ENCODE measurements around the gene MTMR12.
"Not testable (repeated sequence)": the region's sequence is repeated elsewhere in the genome, so short reads cannot be mapped to it uniquely, and the experiment has no call there.

The MTMR12 gene

GRCh38 chr5:32281378-32282133 lies 31.2 kb downstream of the MTMR12 start:
- not testable (repeated sequence) for DNase-seq (ENCODE audit: low spot score); H2BK12ac ChIP-seq (ENCODE audit: low read length); H2AFZ ChIP-seq (ENCODE audit: low read length); H2BK5ac ChIP-seq (ENCODE audit: low read length); H3K4me2 ChIP-seq (ENCODE audit: insufficient read depth, low read length, poor library complexity, severe bottlenecking); H3K27me3 ChIP-seq (ENCODE audit: control insufficient read depth in 3 of 3, insufficient read depth in 3 of 3, low read depth in 1 of 3, low read length in 3 of 3); H4K8ac ChIP-seq (ENCODE audit: low read depth, low read length); H3K9me3 ChIP-seq (replicated peaks in 1 of 2; ENCODE audit: control insufficient read depth in 2 of 2, insufficient read depth in 1 of 2, low read depth in 1 of 2, low read length in 2 of 2); H2AK5ac ChIP-seq (ENCODE audit: low read depth, low read length); H3K23ac ChIP-seq (ENCODE audit: low read depth, low read length, poor library complexity); H3K14ac ChIP-seq (ENCODE audit: low read length); H3K79me1 ChIP-seq (ENCODE audit: low read depth, low read length); H3K27ac ChIP-seq (replicated peaks; ENCODE audit: low read length); H4K91ac ChIP-seq (ENCODE audit: low read depth, low read length, poor library complexity); H3K4me3 ChIP-seq (ENCODE audit: low read length in 2 of 2); H3K9ac ChIP-seq (ENCODE audit: low read depth, low read length, poor library complexity); H3K4me1 ChIP-seq (ENCODE audit: control insufficient read depth in 2 of 2, insufficient read depth in 1 of 2, low read depth in 1 of 2, low read length in 2 of 2); H2BK120ac ChIP-seq (ENCODE audit: low read depth, low read length); H2BK15ac ChIP-seq (ENCODE audit: low read length); H3K4ac ChIP-seq (ENCODE audit: low read length); H3K18ac ChIP-seq (ENCODE audit: low read length)
- no CpG with 5 or more reads among the region's 11 CpGs for WGBS, 2 donors (ENCODE audit: extremely low coverage in 2 of 2, insufficient read length in 2 of 2, insufficient replicate concordance in 1 of 2)
- H3K36me3 ChIP-seq (replicated peaks in 1 of 2; ENCODE audit: control insufficient read depth in 2 of 2, insufficient read depth in 2 of 2, low read length in 2 of 2): peaks cover 0 to 24% of the 10 kb centered on the region in 2 donors

GRCh38 chr5:32280656-32281081 lies 32.1 kb downstream of the MTMR12 start:
- Histone ChIP-seq H2BK15ac (ENCODE audit: low read length) (no peak overlapping the region), H3K27me3 (ENCODE audit: control insufficient read depth in 3 of 3, insufficient read depth in 3 of 3, low read depth in 1 of 3, low read length in 3 of 3) (no peaks in the 10 kb centered on the region), H3K23ac (ENCODE audit: low read depth, low read length, poor library complexity) (no peak overlapping the region), H3K4me1 (ENCODE audit: control insufficient read depth in 2 of 2, insufficient read depth in 1 of 2, low read depth in 1 of 2, low read length in 2 of 2) (peaks cover 3 to 11% of the 10 kb centered on the region in 2 donors), H4K91ac (ENCODE audit: low read depth, low read length, poor library complexity) (no peak overlapping the region), H3K4me3 (ENCODE audit: low read length in 2 of 2) (no peak overlapping the region), H3K18ac (ENCODE audit: low read length) (no peak overlapping the region), H2AFZ (ENCODE audit: low read length) (no peak overlapping the region), H2AK5ac (ENCODE audit: low read depth, low read length) (no peak overlapping the region), H3K4me2 (ENCODE audit: insufficient read depth, low read length, poor library complexity, severe bottlenecking) (no peak overlapping the region), H3K14ac (ENCODE audit: low read length) (no peak overlapping the region), H3K9me3 (replicated peaks in 1 of 2; ENCODE audit: control insufficient read depth in 2 of 2, insufficient read depth in 1 of 2, low read depth in 1 of 2, low read length in 2 of 2) (no peaks in the 10 kb centered on the region), H2BK5ac (ENCODE audit: low read length) (no peak overlapping the region), H4K8ac (ENCODE audit: low read depth, low read length) (no peak overlapping the region), H2BK120ac (ENCODE audit: low read depth, low read length) (no peak overlapping the region), H3K36me3 (replicated peaks in 1 of 2; ENCODE audit: control insufficient read depth in 2 of 2, insufficient read depth in 2 of 2, low read length in 2 of 2) (peaks cover 0 to 24% of the 10 kb centered on the region in 2 donors), H2BK12ac (ENCODE audit: low read length) (no peak overlapping the region), H3K79me1 (ENCODE audit: low read depth, low read length) (no peaks in the 10 kb centered on the region), H3K9ac (ENCODE audit: low read depth, low read length, poor library complexity) (no peak overlapping the region), H3K27ac (replicated peaks; ENCODE audit: low read length) (no peak overlapping the region), H3K4ac (ENCODE audit: low read length) (no peak overlapping the region)
- no CpG with 5 or more reads among the region's 5 CpGs for WGBS, 2 donors (ENCODE audit: extremely low coverage in 2 of 2, insufficient read length in 2 of 2, insufficient replicate concordance in 1 of 2)
- DNase-seq (ENCODE audit: low spot score): no peak

- H3K14ac ChIP-seq (ENCODE audit: low read length): no peak overlapping the region
- H3K18ac ChIP-seq (ENCODE audit: low read length): no peak overlapping the region
- H3K4me3 ChIP-seq (ENCODE audit: low read length in 2 of 2): no peak overlapping the region
- DNase-seq (ENCODE audit: low spot score): no peak
- H2AFZ ChIP-seq (ENCODE audit: low read length): no peak overlapping the region
- H2BK5ac ChIP-seq (ENCODE audit: low read length): no peak overlapping the region
- no peak overlapping the region for H3K4ac ChIP-seq (ENCODE audit: low read length)
- H2BK12ac ChIP-seq (ENCODE audit: low read length): no peak overlapping the region
- no peak overlapping the region for H3K9ac ChIP-seq (ENCODE audit: low read depth, low read length, poor library complexity)
- H3K27ac ChIP-seq (replicated peaks; ENCODE audit: low read length): no peak overlapping the region
- WGBS, 2 donors (ENCODE audit: extremely low coverage in 2 of 2, insufficient read length in 2 of 2, insufficient replicate concordance in 1 of 2): no CpG with 5 or more reads among the region's 3 CpGs
- no peak overlapping the region for H4K91ac ChIP-seq (ENCODE audit: low read depth, low read length, poor library complexity)
- no peak overlapping the region for H2AK5ac ChIP-seq (ENCODE audit: low read depth, low read length)
- peaks cover 7 to 13% of the 10 kb centered on the region in 2 donors for H3K4me1 ChIP-seq (ENCODE audit: control insufficient read depth in 2 of 2, insufficient read depth in 1 of 2, low read depth in 1 of 2, low read length in 2 of 2)
- H3K9me3 ChIP-seq (replicated peaks in 1 of 2; ENCODE audit: control insufficient read depth in 2 of 2, insufficient read depth in 1 of 2, low read depth in 1 of 2, low read length in 2 of 2): no peaks in the 10 kb centered on the region
- H2BK15ac ChIP-seq (ENCODE audit: low read length): no peak overlapping the region
- no peak overlapping the region for H3K4me2 ChIP-seq (ENCODE audit: insufficient read depth, low read length, poor library complexity, severe bottlenecking)
- no peak overlapping the region for H2BK120ac ChIP-seq (ENCODE audit: low read depth, low read length)
- no peak overlapping the region for H3K23ac ChIP-seq (ENCODE audit: low read depth, low read length, poor library complexity)
- peaks cover 0 to 30% of the 10 kb centered on the region in 2 donors for H3K36me3 ChIP-seq (replicated peaks in 1 of 2; ENCODE audit: control insufficient read depth in 2 of 2, insufficient read depth in 2 of 2, low read length in 2 of 2)
- H3K79me1 ChIP-seq (ENCODE audit: low read depth, low read length): no peaks in the 10 kb centered on the region
- no peak overlapping the region for H4K8ac ChIP-seq (ENCODE audit: low read depth, low read length)
- no peaks in the 10 kb centered on the region for H3K27me3 ChIP-seq (ENCODE audit: control insufficient read depth in 3 of 3, insufficient read depth in 3 of 3, low read depth in 1 of 3, low read length in 3 of 3)
Measured at GRCh38 chr5:32279786-32280185, 33.0 kb downstream of the MTMR12 start.

GRCh38 chr5:32279223-32279622 lies 33.5 kb downstream of the MTMR12 start:
- Histone ChIP-seq H3K18ac (ENCODE audit: low read length) (no peak overlapping the region), H2BK5ac (ENCODE audit: low read length) (no peak overlapping the region), H4K8ac (ENCODE audit: low read depth, low read length) (no peak overlapping the region), H3K9me3 (replicated peaks in 1 of 2; ENCODE audit: control insufficient read depth in 2 of 2, insufficient read depth in 1 of 2, low read depth in 1 of 2, low read length in 2 of 2) (no peaks in the 10 kb centered on the region), H3K4me1 (ENCODE audit: control insufficient read depth in 2 of 2, insufficient read depth in 1 of 2, low read depth in 1 of 2, low read length in 2 of 2) (peaks cover 11 to 13% of the 10 kb centered on the region in 2 donors), H2AFZ (ENCODE audit: low read length) (no peak overlapping the region), H3K27ac (replicated peaks; ENCODE audit: low read length) (no peak overlapping the region), H3K23ac (ENCODE audit: low read depth, low read length, poor library complexity) (no peak overlapping the region), H4K91ac (ENCODE audit: low read depth, low read length, poor library complexity) (no peak overlapping the region), H3K4me2 (ENCODE audit: insufficient read depth, low read length, poor library complexity, severe bottlenecking) (no peak overlapping the region), H3K36me3 (replicated peaks in 1 of 2; ENCODE audit: control insufficient read depth in 2 of 2, insufficient read depth in 2 of 2, low read length in 2 of 2) (peaks cover 2 to 36% of the 10 kb centered on the region in 2 donors), H2BK120ac (ENCODE audit: low read depth, low read length) (no peak overlapping the region), H2BK15ac (ENCODE audit: low read length) (no peak overlapping the region), H2AK5ac (ENCODE audit: low read depth, low read length) (no peak overlapping the region), H3K4ac (ENCODE audit: low read length) (no peak overlapping the region), H2BK12ac (ENCODE audit: low read length) (no peak overlapping the region), H3K27me3 (ENCODE audit: control insufficient read depth in 3 of 3, insufficient read depth in 3 of 3, low read depth in 1 of 3, low read length in 3 of 3) (no peaks in the 10 kb centered on the region), H3K4me3 (ENCODE audit: low read length in 2 of 2) (no peak overlapping the region), H3K9ac (ENCODE audit: low read depth, low read length, poor library complexity) (no peak overlapping the region), H3K79me1 (ENCODE audit: low read depth, low read length) (no peaks in the 10 kb centered on the region), H3K14ac (ENCODE audit: low read length) (no peak overlapping the region)
- WGBS, 2 donors (ENCODE audit: extremely low coverage in 2 of 2, insufficient read length in 2 of 2, insufficient replicate concordance in 1 of 2): no CpG with 5 or more reads among the region's 3 CpGs
- DNase-seq (ENCODE audit: low spot score): no peak

All from neuronal stem cell (in vitro differentiated cells).